Uterus (tissue), 4 donors: Measurements from ENCODE around the gene MCM9. TPM values are rescaled to one million over a fixed set of nuclear protein-coding genes. Genes with fewer than 3 reads are reported as not detected.

Experiments
- DNase-seq, 2 donors: peaks; one replicate each; pipeline ENCODE4 v3.0.0-alpha.2; 2019 to 2020
- H3K27ac ChIP-seq, 2 donors: fragments of 200-600 bp; sonication (generic); 1 replicate in 1 of 2; 2 replicates in 1 of 2; pipeline ENCODE4 v1.5.1; 2016 to 2018
- H3K27me3 ChIP-seq, 2 donors: fragments of 200-600 bp; sonication (generic); one replicate each; pipeline ENCODE4 v1.5.1; 2018 to 2019; ENCODE audit warnings: control low read depth in 1 of 2
- H3K36me3 ChIP-seq, 2 donors: fragments of 200-600 bp; sonication (generic); one replicate each; pipeline ENCODE4 v1.5.1; 2019; ENCODE audit warnings: control low read depth in 1 of 2
- H3K4me1 ChIP-seq, 2 donors: fragments of 200-600 bp; sonication (generic); one replicate each; pipeline ENCODE4 v1.5.1; 2018 to 2019; ENCODE audit warnings: control low read depth in 1 of 2
- H3K4me3 ChIP-seq, 2 donors: fragments of 200-600 bp; sonication (generic); 1 replicate in 1 of 2; 2 replicates in 1 of 2; pipeline ENCODE4 v1.5.1; 2018 to 2019; ENCODE audit warnings: mild to moderate bottlenecking in 1 of 2
- H3K9me3 ChIP-seq, 2 donors: fragments of 200-600 bp; sonication (generic); one replicate each; pipeline ENCODE4 v1.5.1; 2019; ENCODE audit warnings: control low read depth in 1 of 2
- POLR2A ChIP-seq, 2 donors: fragments of 450-650 bp; IDR thresholded peaks; one replicate each; pipeline ENCODE4 v1.6.1; 2016; ENCODE audit warnings: antibody characterized with exemption in 2 of 2, mild to moderate bottlenecking in 1 of 2, moderate library complexity in 1 of 2
- intact Hi-C: fragments of 100-400 bp; cut with DNase I; formaldehyde crosslinking; loops from one replicate; pipeline ENCODE4 v1.15.1; 2023; ENCODE audit warnings: low total_unique reads
- total RNA-seq, 4 donors: library from RNA; depleted of rRNA in 3 of 4; stranded (reverse); fragments of >200 nt in 3 of 4; gene quantifications; one replicate each; pipeline versions ENCODE4 v1.1.0 to v1.2.4, GENCODE V29; 2014 to 2023
- TF ChIP-seq, protein P1 (sequence below), 4 experiments: fragments of 200-600 bp in 2 of 4; fragments of 450-650 bp in 2 of 4; sonication (generic) in 2 of 4; IDR thresholded peaks; one replicate each; pipeline ENCODE4 v1.5.1; 2016 to 2019; ENCODE audit warnings: antibody characterized with exemption in 4 of 4, mild to moderate bottlenecking in 2 of 4, moderate library complexity in 1 of 4
- donor health status: DM: yes; HTN: yes; CAD: no.

Gene MCM9
- total RNA-seq, 4 donors from 2014 or later, result 4.4 to 40.0 (median 24.5) TPM

DNA sequence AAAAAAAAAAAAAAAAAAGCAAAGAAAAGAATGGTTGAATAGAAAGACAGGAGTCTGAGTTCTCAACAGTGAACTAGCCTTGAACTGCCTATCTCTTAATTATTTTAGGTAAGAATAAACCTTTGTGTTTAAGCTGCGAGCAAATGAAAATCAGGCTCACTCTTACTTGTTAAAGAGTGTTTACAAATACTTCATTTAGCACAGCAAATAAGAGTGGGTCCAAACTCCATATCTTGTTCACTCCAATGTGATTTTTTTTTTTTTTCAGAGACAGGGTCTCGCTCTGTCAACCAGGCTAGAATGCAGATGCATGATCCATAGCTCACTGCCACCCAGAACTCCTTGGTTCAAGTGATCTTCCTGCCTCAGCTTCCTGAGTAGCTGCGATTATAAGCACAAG is 11.9 kb downstream of the MCM9 start:
- H3K4me1 ChIP-seq, result no peaks in the 10 kb centered on the region
- H3K9me3 ChIP-seq, result no peaks in the 10 kb centered on the region
- H3K27me3 ChIP-seq, result no peaks in the 10 kb centered on the region
- H3K27ac ChIP-seq, result no peak overlapping the region
- no peak for DNase-seq
- H3K4me3 ChIP-seq, result no peak overlapping the region
- H3K36me3 ChIP-seq, result no peaks in the 10 kb centered on the region
- intact Hi-C loops, result no loop called here
- TF ChIP-seq POLR2A (IDR thresholded peaks at IDR 0.05), result no peak
- TF ChIP-seq, protein P1, sequence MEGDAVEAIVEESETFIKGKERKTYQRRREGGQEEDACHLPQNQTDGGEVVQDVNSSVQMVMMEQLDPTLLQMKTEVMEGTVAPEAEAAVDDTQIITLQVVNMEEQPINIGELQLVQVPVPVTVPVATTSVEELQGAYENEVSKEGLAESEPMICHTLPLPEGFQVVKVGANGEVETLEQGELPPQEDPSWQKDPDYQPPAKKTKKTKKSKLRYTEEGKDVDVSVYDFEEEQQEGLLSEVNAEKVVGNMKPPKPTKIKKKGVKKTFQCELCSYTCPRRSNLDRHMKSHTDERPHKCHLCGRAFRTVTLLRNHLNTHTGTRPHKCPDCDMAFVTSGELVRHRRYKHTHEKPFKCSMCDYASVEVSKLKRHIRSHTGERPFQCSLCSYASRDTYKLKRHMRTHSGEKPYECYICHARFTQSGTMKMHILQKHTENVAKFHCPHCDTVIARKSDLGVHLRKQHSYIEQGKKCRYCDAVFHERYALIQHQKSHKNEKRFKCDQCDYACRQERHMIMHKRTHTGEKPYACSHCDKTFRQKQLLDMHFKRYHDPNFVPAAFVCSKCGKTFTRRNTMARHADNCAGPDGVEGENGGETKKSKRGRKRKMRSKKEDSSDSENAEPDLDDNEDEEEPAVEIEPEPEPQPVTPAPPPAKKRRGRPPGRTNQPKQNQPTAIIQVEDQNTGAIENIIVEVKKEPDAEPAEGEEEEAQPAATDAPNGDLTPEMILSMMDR (IDR thresholded peaks at IDR 0.05), result no peak

DNA sequence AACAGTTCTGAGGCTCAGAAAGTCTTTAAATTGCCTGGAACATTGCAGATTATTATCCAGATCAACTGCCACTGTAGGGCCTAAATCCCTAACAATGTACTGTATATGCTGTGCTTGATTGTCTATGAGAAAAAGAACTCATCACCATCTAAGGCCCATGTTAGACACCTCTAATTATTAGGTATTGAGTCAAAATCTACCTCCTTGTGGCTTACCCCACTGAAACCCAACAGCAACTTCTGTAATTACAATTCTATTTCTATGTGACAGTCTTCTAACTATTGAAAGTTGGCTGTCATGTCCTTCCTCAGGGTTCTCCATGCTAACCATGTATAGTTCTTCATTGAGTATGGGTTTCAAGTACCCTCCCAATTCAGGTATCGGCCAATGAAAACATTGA is 13.9 kb downstream of the MCM9 start:
- Histone ChIP-seq H3K9me3 (no peaks in the 10 kb centered on the region), H3K27me3 (no peaks in the 10 kb centered on the region), H3K4me3 (no peak overlapping the region), H3K27ac (no peak overlapping the region), H3K36me3 (no peaks in the 10 kb centered on the region), H3K4me1 (no peaks in the 10 kb centered on the region)
- no peak for TF ChIP-seq POLR2A (IDR thresholded peaks at IDR 0.05)
- TF ChIP-seq, protein P1 (IDR thresholded peaks at IDR 0.05), result no peak
- intact Hi-C loops, result no loop called here
- DNase-seq, result no peak

DNA sequence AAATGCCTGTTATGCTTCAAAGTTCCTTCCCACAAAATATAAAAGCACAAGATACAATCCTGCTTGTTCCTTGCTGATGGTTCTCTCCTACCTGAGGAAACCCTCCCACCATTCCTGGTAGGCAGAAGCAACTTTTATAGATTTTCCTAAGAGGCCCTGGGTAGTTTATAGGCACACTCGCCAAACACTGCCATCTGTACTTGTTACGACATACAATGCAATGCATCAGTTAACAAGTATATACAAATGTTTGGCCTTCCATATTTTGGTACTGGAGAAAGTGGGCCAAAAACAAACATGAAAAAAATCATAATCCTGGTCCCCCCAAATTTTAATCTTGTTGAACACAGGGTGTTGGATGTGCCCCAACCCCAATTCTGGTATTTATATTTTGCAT is 16.6 kb downstream of the MCM9 start:
- TF ChIP-seq, protein P1 (IDR thresholded peaks at IDR 0.05), result no peak
- no peak for TF ChIP-seq POLR2A (IDR thresholded peaks at IDR 0.05)
- Histone ChIP-seq H3K9me3 (no peaks in the 10 kb centered on the region), H3K4me1 (no peaks in the 10 kb centered on the region), H3K27me3 (no peaks in the 10 kb centered on the region), H3K27ac (no peak overlapping the region), H3K36me3 (no peaks in the 10 kb centered on the region), H3K4me3 (no peak overlapping the region)
- intact Hi-C loops, result no loop called here
- no peak for DNase-seq

GRCh38 chr6:118917546-118918328 is 17.2 kb downstream of the MCM9 start:
- no peaks in the 10 kb centered on the region for H3K27me3 ChIP-seq
- DNase-seq, result no peak
- no peaks in the 10 kb centered on the region for H3K4me1 ChIP-seq
- H3K36me3 ChIP-seq, result no peaks in the 10 kb centered on the region
- H3K4me3 ChIP-seq, result no peak overlapping the region
- no peaks in the 10 kb centered on the region for H3K9me3 ChIP-seq
- no peak overlapping the region for H3K27ac ChIP-seq
- intact Hi-C loops, result no loop called here
- TF ChIP-seq, protein P1 (IDR thresholded peaks at IDR 0.05), result no peak
- no peak for TF ChIP-seq POLR2A (IDR thresholded peaks at IDR 0.05)

- H3K27ac ChIP-seq, result no peak overlapping the region
- H3K4me1 ChIP-seq, result no peaks in the 10 kb centered on the region
- no peaks in the 10 kb centered on the region for H3K27me3 ChIP-seq
- H3K9me3 ChIP-seq, result no peaks in the 10 kb centered on the region
- intact Hi-C loops, result no loop called here
- TF ChIP-seq, protein P1 (IDR thresholded peaks at IDR 0.05), result no peak
- no peak for TF ChIP-seq POLR2A (IDR thresholded peaks at IDR 0.05)
- no peak overlapping the region for H3K4me3 ChIP-seq
- no peaks in the 10 kb centered on the region for H3K36me3 ChIP-seq
- DNase-seq, result no peak
Observed at GRCh38 chr6:118914598-118914997, 20.4 kb downstream of the MCM9 start.
